HUES48 (cell line): ENCODE results near the gene RALGAPA2.
"Not testable (repeated sequence)": the region's sequence is repeated elsewhere in the genome, so short reads cannot be mapped to it uniquely, and the experiment has no call there.

Experiments
- H3K27ac ChIP-seq: one replicate; pipeline ENCODE4 v1.7.0; 2013; ENCODE audit warnings: low read depth, low read length, inconsistent platforms
- H3K27me3 ChIP-seq: 2 replicates; pipeline ENCODE4 v1.6.1; 2013; ENCODE audit warnings: mild to moderate bottlenecking, low read length; ENCODE audit not compliant: control insufficient read depth, insufficient read depth
- H3K36me3 ChIP-seq: 2 replicates; pipeline ENCODE4 v1.6.1; 2013; ENCODE audit warnings: low read length; ENCODE audit not compliant: control insufficient read depth, insufficient read depth
- H3K4me1 ChIP-seq: 2 replicates; pipeline ENCODE4 v1.6.1; 2013; ENCODE audit warnings: mild to moderate bottlenecking, low read length; ENCODE audit not compliant: control insufficient read depth, insufficient read depth
- H3K4me3 ChIP-seq: 2 replicates; pipeline ENCODE4 v1.5.1; 2013; ENCODE audit warnings: mild to moderate bottlenecking, low read depth, low read length
- H3K9ac ChIP-seq: 2 replicates; pipeline ENCODE4 v1.6.1; 2013; ENCODE audit warnings: mild to moderate bottlenecking, low read depth, low read length, moderate library complexity
- H3K9me3 ChIP-seq: 2 replicates; pipeline ENCODE4 v1.6.1; 2013; ENCODE audit warnings: low read length; ENCODE audit not compliant: control insufficient read depth, insufficient read depth

RALGAPA2 gene

DNA sequence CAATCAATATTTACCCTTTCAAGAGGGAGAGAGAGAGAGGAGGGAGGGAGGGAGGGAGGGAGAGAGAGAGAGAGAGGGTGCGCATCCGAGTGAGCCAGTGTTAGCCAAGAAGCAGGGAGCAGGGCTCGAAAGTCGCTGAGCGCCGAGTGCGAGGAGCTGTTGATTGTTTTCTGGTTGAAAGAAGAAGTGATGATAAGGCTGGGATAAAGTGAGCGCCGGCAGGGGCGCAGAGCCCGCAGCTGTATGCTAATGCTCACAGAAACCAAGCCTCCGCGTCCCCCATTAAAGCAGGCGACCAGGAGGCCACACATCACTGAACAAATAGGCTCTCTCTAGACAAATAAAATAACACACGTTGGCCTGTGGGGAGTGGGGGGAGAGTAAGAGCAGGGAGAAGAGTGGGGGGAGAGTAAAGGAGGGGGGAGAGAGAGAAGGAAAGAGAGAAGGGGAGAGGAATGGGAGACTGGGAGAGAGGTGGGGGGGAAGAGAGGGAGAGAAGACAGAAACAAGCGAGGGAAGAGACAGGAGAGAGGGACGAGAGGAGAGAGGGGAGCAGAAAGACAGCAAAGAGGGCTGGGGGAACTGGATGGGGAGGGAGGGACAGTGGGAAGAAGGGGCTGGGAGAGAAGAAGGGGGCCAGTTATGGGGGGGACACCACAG lies 349.5 kb downstream of the RALGAPA2 start:
- H3K4me1 ChIP-seq = peaks cover 31% of the 10 kb centered on the region
- H3K9me3 ChIP-seq = no peaks in the 10 kb centered on the region
- H3K27ac ChIP-seq = no peak overlapping the region
- no peak overlapping the region for H3K9ac ChIP-seq
- peaks cover 80% of the 10 kb centered on the region for H3K27me3 ChIP-seq
- peak overlapping the region; percentile 48 for H3K4me3 ChIP-seq
- H3K36me3 ChIP-seq = no peaks in the 10 kb centered on the region

DNA sequence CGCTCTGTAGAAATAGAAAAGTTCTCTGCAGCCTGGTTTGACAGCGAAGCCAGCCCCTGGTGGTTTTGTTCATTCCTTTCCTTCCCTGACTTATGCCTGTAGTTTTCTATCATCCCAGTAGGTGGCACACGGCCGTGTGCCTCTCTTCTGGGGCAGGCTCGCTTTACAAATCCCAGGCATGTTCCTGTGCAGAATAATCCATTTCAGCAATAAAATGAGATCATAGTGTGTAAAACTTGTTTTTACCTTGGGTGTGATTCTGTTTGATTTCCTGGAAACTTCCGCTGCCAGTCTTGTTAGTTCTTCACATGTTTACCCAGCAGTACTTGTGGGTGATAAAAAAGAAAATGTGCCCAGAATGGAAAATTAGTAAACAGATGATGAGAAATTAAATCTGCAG lies 352.0 kb downstream of the RALGAPA2 start:
- Histone ChIP-seq H3K27me3 (peaks cover 59% of the 10 kb centered on the region), H3K9me3 (no peaks in the 10 kb centered on the region; the same call in none of the 2 replicates), H3K36me3 (no peaks in the 10 kb centered on the region), H3K9ac (no peak overlapping the region), H3K4me3 (no peak overlapping the region), H3K4me1 (peaks cover 22% of the 10 kb centered on the region), H3K27ac (no peak overlapping the region)

DNA sequence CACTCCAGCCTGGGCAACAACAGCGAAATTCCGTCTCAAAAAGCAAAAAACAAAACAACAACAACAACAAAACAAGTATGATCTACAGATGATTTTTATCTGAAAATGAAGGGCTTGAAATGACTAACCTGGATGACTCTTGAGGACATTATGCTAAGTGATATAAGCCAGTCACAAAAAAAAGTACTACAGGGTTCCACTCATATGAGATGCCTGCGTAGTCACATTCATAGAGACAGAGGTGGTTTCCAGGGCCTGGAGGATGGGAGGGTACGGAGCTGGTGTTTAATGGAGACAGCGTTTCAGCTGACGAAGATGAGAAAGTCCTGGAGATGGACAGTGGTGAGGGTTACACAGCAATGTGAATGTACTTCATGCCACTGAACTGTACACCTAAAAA lies 352.8 kb downstream of the RALGAPA2 start:
- Histone ChIP-seq H3K4me3 (no peak overlapping the region), H3K27me3 (peaks cover 51% of the 10 kb centered on the region), H3K4me1 (peaks cover 16% of the 10 kb centered on the region), H3K9ac (no peak overlapping the region), H3K27ac (no peak overlapping the region), H3K9me3 (peaks cover 4% of the 10 kb centered on the region), H3K36me3 (no peaks in the 10 kb centered on the region)

DNA sequence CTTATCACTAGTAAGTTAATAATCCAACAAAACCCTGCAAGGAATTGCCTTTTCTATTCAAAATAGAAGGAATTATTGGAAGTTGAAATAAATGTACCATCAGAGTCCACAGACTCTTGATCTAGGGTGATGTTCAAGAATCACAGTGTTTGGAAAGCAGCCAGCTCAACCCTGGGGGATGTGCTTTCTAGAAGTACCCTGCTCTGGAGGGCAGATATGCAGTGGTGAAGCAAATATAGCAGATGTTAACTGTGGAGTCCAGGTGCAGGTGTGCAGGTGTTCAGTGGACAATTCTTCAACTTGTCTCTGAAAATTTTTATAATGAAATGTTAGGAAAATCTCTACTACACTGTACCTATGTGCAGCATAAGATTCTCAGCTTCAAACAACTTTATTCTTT lies 353.6 kb downstream of the RALGAPA2 start:
- H3K4me3 ChIP-seq = no peak overlapping the region
- H3K4me1 ChIP-seq = peaks cover 15% of the 10 kb centered on the region
- no peaks in the 10 kb centered on the region for H3K36me3 ChIP-seq
- peaks cover 6% of the 10 kb centered on the region for H3K9me3 ChIP-seq
- H3K27ac ChIP-seq = no peak overlapping the region
- peaks cover 43% of the 10 kb centered on the region for H3K27me3 ChIP-seq
- H3K9ac ChIP-seq = no peak overlapping the region

DNA sequence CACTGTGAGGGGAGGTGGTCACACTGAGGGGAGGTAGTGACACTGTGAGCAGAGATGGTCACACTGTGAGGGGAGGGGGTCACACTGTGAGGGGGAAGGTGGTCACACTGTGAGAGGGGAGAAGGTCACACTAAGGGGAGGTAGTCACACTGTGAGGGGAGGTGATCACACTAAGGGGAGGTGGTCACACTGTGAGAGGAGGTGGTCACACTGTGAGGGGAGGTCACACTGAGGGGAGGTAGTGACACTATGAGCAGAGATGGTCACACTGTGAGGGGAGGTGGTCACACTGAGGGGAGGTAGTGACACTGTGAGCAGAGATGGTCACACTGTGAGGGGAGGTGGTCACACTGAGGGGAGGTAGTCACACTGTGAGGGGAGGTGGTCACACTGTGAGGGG lies 356.9 kb downstream of the RALGAPA2 start:
- H3K4me3 ChIP-seq, H3K27ac ChIP-seq, H3K9me3 ChIP-seq, H3K36me3 ChIP-seq, H3K9ac ChIP-seq, H3K4me1 ChIP-seq: not testable (repeated sequence)
- H3K27me3 ChIP-seq = peaks cover 11% of the 10 kb centered on the region

DNA sequence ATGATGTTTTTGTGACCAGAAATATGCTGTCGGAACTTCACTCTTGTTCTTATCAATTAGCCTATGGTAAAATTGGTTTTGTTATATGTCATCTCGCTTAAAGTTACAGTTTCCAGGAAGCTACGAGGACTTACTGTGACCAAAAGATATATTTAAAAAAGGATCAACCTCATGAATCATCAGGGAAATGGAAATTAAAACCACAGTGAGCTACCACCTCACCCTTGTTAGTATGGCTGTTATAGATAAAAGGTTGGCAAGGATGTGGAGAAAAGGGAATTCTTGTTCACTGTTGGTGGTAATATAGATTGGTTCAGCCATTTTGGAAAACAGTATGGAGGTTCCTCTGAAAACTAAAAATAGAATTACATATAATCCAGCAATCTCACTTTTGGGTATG lies 358.9 kb downstream of the RALGAPA2 start:
- Histone ChIP-seq H3K4me1 (no peaks in the 10 kb centered on the region), H3K27ac (no peak overlapping the region), H3K36me3 (no peaks in the 10 kb centered on the region), H3K4me3 (no peak overlapping the region), H3K27me3 (no peaks in the 10 kb centered on the region; the same call in 1 of the 2 replicates), H3K9me3 (peaks cover 6% of the 10 kb centered on the region), H3K9ac (no peak overlapping the region)

DNA sequence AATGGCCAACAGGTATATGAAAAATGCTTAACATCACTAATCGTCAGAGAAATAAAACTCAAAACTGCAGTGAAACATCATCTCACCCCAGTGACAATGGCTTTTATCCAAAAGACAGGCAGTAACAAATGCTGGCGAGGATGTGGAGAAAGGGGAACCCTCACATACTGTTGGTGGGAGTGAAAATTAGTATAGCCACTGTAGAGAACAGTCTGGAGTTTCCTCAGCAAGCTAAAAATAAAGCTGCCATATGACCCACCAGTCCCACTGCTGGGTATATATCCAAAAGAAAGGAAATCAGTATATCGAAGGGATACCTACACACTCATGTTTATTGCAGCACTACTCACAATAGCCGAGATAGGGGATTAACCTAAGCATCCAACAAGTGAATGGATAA lies 368.0 kb downstream of the RALGAPA2 start:
- Histone ChIP-seq H3K27ac (no peak overlapping the region), H3K4me3 (no peak overlapping the region), H3K9me3 (no peaks in the 10 kb centered on the region), H3K27me3 (no peaks in the 10 kb centered on the region), H3K9ac (no peak overlapping the region), H3K4me1 (no peaks in the 10 kb centered on the region), H3K36me3 (no peaks in the 10 kb centered on the region)

DNA sequence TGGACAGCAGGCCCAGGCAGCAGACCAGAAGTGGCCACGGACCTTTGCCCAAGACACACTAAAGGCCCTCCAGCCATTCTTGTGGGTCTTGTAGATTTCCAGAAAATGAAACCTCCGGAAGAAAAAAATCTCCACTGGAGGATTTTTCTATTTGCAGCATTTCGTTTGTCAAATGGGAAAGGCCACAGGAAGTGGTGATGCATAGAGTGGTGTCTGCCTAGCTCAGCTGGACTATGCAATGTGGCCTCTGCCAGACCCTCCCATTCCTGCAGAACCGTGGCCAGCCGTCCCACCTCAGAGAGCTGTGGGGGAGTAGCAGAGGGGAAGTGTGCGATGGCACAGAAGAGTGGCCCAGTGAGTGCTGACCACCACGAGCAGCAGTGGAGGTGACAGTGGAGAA lies 368.5 kb downstream of the RALGAPA2 start:
- Histone ChIP-seq H3K9me3 (no peaks in the 10 kb centered on the region), H3K27ac (no peak overlapping the region), H3K4me1 (no peaks in the 10 kb centered on the region), H3K9ac (no peak overlapping the region), H3K27me3 (no peaks in the 10 kb centered on the region), H3K36me3 (no peaks in the 10 kb centered on the region), H3K4me3 (no peak overlapping the region)
